Trophoblast cell (in vitro differentiated cells and primary cell): ENCODE measurements around the gene PMEPA1.

ENCODE experiments used
- DNase-seq, 2 donors: peaks; one replicate each; pipeline ENCODE4 v3.0.0-alpha.2; 2016
- H2AFZ ChIP-seq: 2 replicates; pipeline ENCODE4 v1.6.1; 2013; ENCODE audit warnings: low read length, moderate library complexity, mild to moderate bottlenecking; ENCODE audit not compliant: insufficient read depth, poor library complexity
- H2AK5ac ChIP-seq: 2 replicates; pipeline ENCODE4 v1.6.1; 2013; ENCODE audit warnings: mild to moderate bottlenecking, low read length
- H2BK120ac ChIP-seq: 2 replicates; pipeline ENCODE4 v1.6.1; 2013; ENCODE audit warnings: low read length, mild to moderate bottlenecking, moderate library complexity; ENCODE audit not compliant: insufficient read depth, poor library complexity
- H2BK12ac ChIP-seq: 2 replicates; pipeline ENCODE4 v1.6.1; 2013; ENCODE audit warnings: mild to moderate bottlenecking, low read length, moderate library complexity
- H2BK5ac ChIP-seq: 2 replicates; pipeline ENCODE4 v1.6.1; 2013; ENCODE audit warnings: low read length, low read depth, moderate library complexity, mild to moderate bottlenecking; ENCODE audit not compliant: poor library complexity
- H3K14ac ChIP-seq: 2 replicates; pipeline ENCODE4 v1.6.1; 2013; ENCODE audit warnings: mild to moderate bottlenecking, low read length
- H3K18ac ChIP-seq: 2 replicates; pipeline ENCODE4 v1.6.1; 2013; ENCODE audit warnings: mild to moderate bottlenecking, low read length
- H3K23ac ChIP-seq: 2 replicates; pipeline ENCODE4 v1.6.1; 2013; ENCODE audit warnings: low read length
- H3K27ac ChIP-seq: 2 replicates; pipeline ENCODE4 v1.5.1; 2013; ENCODE audit warnings: low read depth, mild to moderate bottlenecking, inconsistent platforms, low read length, moderate library complexity
- H3K27me3 ChIP-seq: 2 replicates; pipeline ENCODE4 v1.6.1; 2013; ENCODE audit warnings: inconsistent platforms, mild to moderate bottlenecking, low read length, moderate library complexity; ENCODE audit not compliant: insufficient read depth
- H3K36me3 ChIP-seq, 2 experiments: 1 replicate in 1 of 2; 2 replicates in 1 of 2; pipeline ENCODE4 v1.6.1; 2013; ENCODE audit warnings: low read length in 2 of 2, mild to moderate bottlenecking in 2 of 2, moderate library complexity in 1 of 2; ENCODE audit not compliant: insufficient read depth in 2 of 2, control insufficient read depth in 1 of 2
- H3K4ac ChIP-seq: 2 replicates; pipeline ENCODE4 v1.6.1; 2013; ENCODE audit warnings: low read depth, mild to moderate bottlenecking, low read length, moderate library complexity
- H3K4me1 ChIP-seq, 2 experiments: 1 replicate in 1 of 2; 2 replicates in 1 of 2; pipeline ENCODE4 v1.6.1; 2013; ENCODE audit warnings: low read length in 2 of 2, mild to moderate bottlenecking in 2 of 2, moderate library complexity in 1 of 2; ENCODE audit not compliant: insufficient read depth in 2 of 2, control insufficient read depth in 1 of 2
- H3K4me2 ChIP-seq: 2 replicates; pipeline ENCODE4 v1.6.1; 2013; ENCODE audit warnings: inconsistent platforms, mild to moderate bottlenecking, low read length, moderate library complexity
- H3K4me3 ChIP-seq: 2 replicates; pipeline ENCODE4 v1.5.1; 2013; ENCODE audit warnings: mild to moderate bottlenecking, low read depth, low read length, inconsistent platforms
- H3K79me1 ChIP-seq: one replicate; pipeline ENCODE4 v1.6.1; 2013; ENCODE audit warnings: low read length
- H3K79me2 ChIP-seq: 2 replicates; pipeline ENCODE4 v1.6.1; 2013; ENCODE audit warnings: low read length, mild to moderate bottlenecking; ENCODE audit not compliant: control insufficient read depth, insufficient read depth, poor library complexity
- H3K9ac ChIP-seq: 2 replicates; pipeline ENCODE4 v1.6.1; 2013; ENCODE audit warnings: mild to moderate bottlenecking, low read length
- H3K9me3 ChIP-seq: 2 replicates; pipeline ENCODE4 v1.6.1; 2013; ENCODE audit warnings: low read depth, mild to moderate bottlenecking, control low read depth, inconsistent platforms, low read length; ENCODE audit not compliant: insufficient read depth
- H4K12ac ChIP-seq: 2 replicates; pipeline ENCODE4 v1.6.1; 2013; ENCODE audit warnings: low read depth, mild to moderate bottlenecking, low read length, moderate library complexity
- H4K8ac ChIP-seq: 2 replicates; pipeline ENCODE4 v1.6.1; 2013; ENCODE audit warnings: low read depth, mild to moderate bottlenecking, low read length, moderate library complexity
- H4K91ac ChIP-seq: one replicate; pipeline ENCODE4 v1.6.1; 2013; ENCODE audit warnings: low read depth, mild to moderate bottlenecking, low read length, moderate library complexity
- WGBS: extraction: QIAGEN DNeasy Blood & Tissue Kit; methylation state at CpG from one replicate; pipeline ENCODE4 v1.1.7; 2013; ENCODE audit warnings: missing lambda C conversion rate; ENCODE audit not compliant: insufficient read length, insufficient coverage; ENCODE audit errors: extremely low coverage; 5-methylcytosine and 5-hydroxymethylcytosine counted together

The PMEPA1 gene

GRCh38 chr20:57711826-57712225, 2.0 kb upstream of the PMEPA1 start:
- H4K8ac ChIP-seq: no peak overlapping the region
- H3K79me1 ChIP-seq: peaks cover 22% of the 10 kb centered on the region
- H4K91ac ChIP-seq: peak overlapping the region; percentile 56
- no peak overlapping the region for H2BK5ac ChIP-seq
- no peak overlapping the region for H2AFZ ChIP-seq
- no peak overlapping the region for H3K14ac ChIP-seq
- H2BK12ac ChIP-seq: peak overlapping the region; percentile 87
- H3K79me2 ChIP-seq: peaks cover 19% of the 10 kb centered on the region
- no peak overlapping the region for H3K23ac ChIP-seq
- H3K4ac ChIP-seq: no peak overlapping the region
- peak in 1 of 2 donors; percentile 53 for DNase-seq
- H3K4me2 ChIP-seq: no peak overlapping the region
- no peak overlapping the region for H3K27ac ChIP-seq
- H3K18ac ChIP-seq: no peak overlapping the region
- peak overlapping the region; percentile 85 for H2AK5ac ChIP-seq
- H2BK120ac ChIP-seq: peak overlapping the region; percentile 82
- H4K12ac ChIP-seq: no peak overlapping the region
- H3K9ac ChIP-seq: no peak overlapping the region
- H3K36me3 ChIP-seq: no peaks in the 10 kb centered on the region
- peaks cover 4% of the 10 kb centered on the region for H3K9me3 ChIP-seq
- H3K27me3 ChIP-seq: no peaks in the 10 kb centered on the region
- H3K4me1 ChIP-seq: peaks cover 12 to 15% of the 10 kb centered on the region in 2 experiments
- H3K4me3 ChIP-seq: no peak overlapping the region
- no CpG with 5 or more reads among the region's 7 CpGs for WGBS

- H2AFZ ChIP-seq: peak overlapping the region; percentile 13
- no peaks in the 10 kb centered on the region for H3K27me3 ChIP-seq
- H2BK5ac ChIP-seq: peak overlapping the region; percentile 28
- H3K14ac ChIP-seq: peak overlapping the region; percentile 59
- H3K18ac ChIP-seq: peak overlapping the region; percentile 79
- H3K9me3 ChIP-seq: peaks cover 4% of the 10 kb centered on the region
- peak overlapping the region; percentile 82 for H2BK120ac ChIP-seq
- H3K27ac ChIP-seq: no peak overlapping the region
- peak overlapping the region; percentile 87 for H2BK12ac ChIP-seq
- peak overlapping the region; percentile 65 for H3K4ac ChIP-seq
- H3K36me3 ChIP-seq: peaks cover 3 to 4% of the 10 kb centered on the region in 2 experiments
- H4K12ac ChIP-seq: no peak overlapping the region
- peaks cover 21% of the 10 kb centered on the region for H3K79me2 ChIP-seq
- peak overlapping the region; percentile 2 for H3K4me2 ChIP-seq
- WGBS: no CpG with 5 or more reads among the region's 8 CpGs
- H4K8ac ChIP-seq: peak overlapping the region; percentile 55
- peaks cover 22% of the 10 kb centered on the region for H3K79me1 ChIP-seq
- H3K23ac ChIP-seq: no peak overlapping the region
- peak overlapping the region; percentile 56 for H4K91ac ChIP-seq
- H2AK5ac ChIP-seq: peak overlapping the region; percentile 85
- no peak for DNase-seq
- H3K9ac ChIP-seq: no peak overlapping the region
- no peak overlapping the region for H3K4me3 ChIP-seq
- peaks cover 17 to 18% of the 10 kb centered on the region in 2 experiments for H3K4me1 ChIP-seq
Measured at GRCh38 chr20:57711311-57711712, 1.5 kb upstream of the PMEPA1 start.

- Histone ChIP-seq H2AFZ (no peak overlapping the region), H2BK5ac (peak overlapping the region; percentile 25), H3K4me2 (peak overlapping the region; percentile 88), H4K8ac (peak overlapping the region; percentile 41), H3K79me2 (peaks cover 24% of the 10 kb centered on the region), H3K27me3 (no peaks in the 10 kb centered on the region), H3K4ac (no peak overlapping the region), H3K27ac (peak overlapping the region; percentile 40), H3K9me3 (peaks cover 4% of the 10 kb centered on the region), H3K4me1 (peaks cover 19 to 21% of the 10 kb centered on the region in 2 experiments), H3K36me3 (peaks cover 5 to 9% of the 10 kb centered on the region in 2 experiments), H4K12ac (no peak overlapping the region), H4K91ac (peak overlapping the region; percentile 53), H3K23ac (no peak overlapping the region), H3K4me3 (no peak overlapping the region), H2BK120ac (peak overlapping the region; percentile 23), H3K79me1 (peaks cover 22% of the 10 kb centered on the region), H2AK5ac (peak overlapping the region; percentile 52), H3K14ac (peak overlapping the region; percentile 59), H2BK12ac (peak overlapping the region; percentile 61), H3K18ac (peak overlapping the region; percentile 22), H3K9ac (no peak overlapping the region)
- WGBS: no CpG with 5 or more reads among the region's 6 CpGs
- DNase-seq: peak in 1 of 2 donors; percentile 18
Measured at GRCh38 chr20:57710841-57711240, 1.0 kb upstream of the PMEPA1 start.

- Histone ChIP-seq H3K79me2 (peaks cover 37% of the 10 kb centered on the region), H4K91ac (peak overlapping the region; percentile 89), H3K4me1 (peaks cover 21 to 22% of the 10 kb centered on the region in 2 experiments), H3K9me3 (peaks cover 4% of the 10 kb centered on the region), H3K36me3 (peaks cover 18 to 19% of the 10 kb centered on the region in 2 experiments), H2BK12ac (peak overlapping the region; percentile 68), H3K27me3 (no peaks in the 10 kb centered on the region), H4K12ac (peak overlapping the region; percentile 63), H3K4me2 (peak overlapping the region; percentile 71), H3K4ac (peak overlapping the region; percentile 98), H3K23ac (no peak overlapping the region), H2AFZ (peak overlapping the region; percentile 10), H2BK120ac (peak overlapping the region; percentile 67), H2AK5ac (peak overlapping the region; percentile 0), H3K79me1 (peaks cover 22% of the 10 kb centered on the region), H4K8ac (peak overlapping the region; percentile 75), H3K18ac (peak overlapping the region; percentile 97), H2BK5ac (peak overlapping the region; percentile 73), H3K14ac (peak overlapping the region; percentile 95), H3K27ac (peak overlapping the region; percentile 65), H3K4me3 (peak overlapping the region; percentile 83), H3K9ac (peak overlapping the region; percentile 87)
- no CpG with 5 or more reads among the region's 108 CpGs for WGBS
- DNase-seq: peak in 1 of 2 donors; percentile 40
Measured at GRCh38 chr20:57708694-57709673, 831 bp downstream of the PMEPA1 start.
